ENCODE measurements around the gene TMEM92.
A peak's percentile ranks its signal among the peaks of the same experiment; 100 is the strongest.
"Not testable (repeated sequence)": the region's sequence is repeated elsewhere in the genome, so short reads cannot be mapped to it uniquely, and the experiment has no call there.

Gene TMEM92

GRCh38 chr17:50276588-50277356, 2.5 kb downstream of the TMEM92 start:
- DNase-seq: no peak

DNA sequence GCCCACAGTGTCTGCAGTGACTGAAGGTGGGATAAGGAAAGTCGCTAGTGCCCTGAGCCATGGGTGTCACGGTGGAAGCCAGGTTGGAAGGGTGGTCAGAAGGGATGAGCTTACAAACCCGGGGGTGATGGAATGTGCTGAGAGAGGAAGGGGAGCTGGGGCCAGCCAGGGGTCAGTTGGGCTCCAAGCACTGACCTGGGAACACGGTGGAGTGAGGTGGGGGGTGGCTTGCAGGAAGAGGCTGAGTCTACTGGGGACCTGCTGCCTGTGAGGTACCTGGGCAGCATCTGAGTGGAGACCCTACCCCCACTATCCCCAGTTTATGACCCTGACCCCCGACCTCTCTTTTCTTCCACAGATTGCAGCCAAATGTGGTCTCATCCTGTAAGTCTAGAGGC, 3.1 kb downstream of the TMEM92 start:
- no peak for DNase-seq

GRCh38 chr17:50278526-50279180, 4.4 kb downstream of the TMEM92 start:
- DNase-seq: no peak

- no peak for DNase-seq
These were observed 4.9 kb downstream of the TMEM92 start for GRCh38 chr17:50279181-50279526.

GRCh38 chr17:50279639-50280038, 5.4 kb downstream of the TMEM92 start:
- no peak for DNase-seq

DNA sequence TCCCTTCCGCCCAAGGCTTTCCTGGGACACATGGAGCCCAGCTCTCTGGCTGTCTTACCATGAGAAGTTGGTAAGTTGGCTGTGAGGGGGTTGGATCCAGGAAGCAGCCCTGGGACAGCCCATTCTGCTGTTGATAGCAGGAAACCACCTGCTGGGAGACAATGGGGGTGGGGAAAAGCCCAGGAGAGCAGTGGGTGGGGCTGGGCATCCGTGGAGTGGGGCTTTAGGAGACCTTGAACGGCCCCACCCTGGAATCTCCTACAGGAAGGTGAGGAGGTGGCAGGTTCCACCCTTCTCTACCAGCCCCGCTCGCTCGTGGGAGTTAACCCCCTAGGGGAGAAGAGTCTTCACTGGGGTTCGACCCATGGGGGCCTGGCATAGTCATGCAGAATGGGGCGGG, 5.8 kb downstream of the TMEM92 start:
- DNase-seq: no peak

- no peak for DNase-seq
These were observed 6.7 kb downstream of the TMEM92 start for GRCh38 chr17:50280801-50281441.

DNA sequence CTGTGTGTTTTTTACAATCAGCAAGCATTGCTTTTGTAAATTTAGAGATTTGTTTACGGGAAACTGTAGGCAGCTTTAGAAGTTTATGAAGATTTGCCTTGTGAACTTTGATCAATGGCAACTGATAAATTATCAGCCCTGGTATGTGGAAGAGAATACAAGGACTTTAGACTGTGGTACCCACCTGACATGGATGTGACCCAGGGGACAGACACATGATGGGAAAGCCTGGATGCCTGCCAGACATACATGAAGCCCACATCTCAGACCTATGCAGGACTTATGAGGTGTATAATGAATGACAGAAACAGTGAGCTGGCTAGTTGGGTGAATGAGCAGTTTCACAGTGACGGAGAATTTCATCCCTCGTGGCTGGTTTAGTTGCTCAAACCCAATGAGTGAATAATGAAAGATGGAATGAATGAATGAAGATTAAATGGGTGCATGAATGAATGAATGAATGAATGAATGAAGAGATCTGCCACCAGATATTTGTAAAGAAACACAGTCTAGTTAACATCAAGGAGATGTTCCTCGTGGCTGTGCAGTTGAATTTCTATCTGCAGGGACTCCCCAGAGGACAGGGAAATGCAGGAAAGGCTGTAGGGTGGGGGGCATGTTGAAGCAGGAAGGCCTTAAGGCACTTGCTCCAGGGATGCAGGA, 7.6 kb downstream of the TMEM92 start:
- DNase-seq: no peak

DNA sequence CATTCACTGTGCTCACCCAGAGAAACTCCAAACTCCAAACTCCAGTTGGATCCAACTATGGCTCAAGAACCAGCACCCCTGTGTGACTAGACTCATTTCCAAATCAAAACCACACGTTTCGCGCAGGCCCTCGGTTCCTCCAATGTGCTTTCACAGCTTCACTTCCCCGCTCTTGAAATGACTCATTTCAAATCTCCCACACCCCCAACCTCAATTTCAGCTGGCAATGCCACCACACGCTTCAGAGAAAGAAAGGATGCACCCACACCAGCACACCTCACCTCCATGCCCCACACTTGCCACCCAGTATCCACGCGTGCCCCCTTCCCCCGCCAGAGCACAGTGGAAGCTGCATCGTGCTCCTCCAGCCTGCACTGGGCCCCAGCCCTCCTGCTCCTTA, 9.0 kb downstream of the TMEM92 start:
- DNase-seq: peak; percentile 92

- no peak for DNase-seq
These were observed 9.4 kb downstream of the TMEM92 start for GRCh38 chr17:50283714-50284113.

- no peak for DNase-seq
These were observed 11.7 kb downstream of the TMEM92 start for GRCh38 chr17:50285941-50286340.

DNA sequence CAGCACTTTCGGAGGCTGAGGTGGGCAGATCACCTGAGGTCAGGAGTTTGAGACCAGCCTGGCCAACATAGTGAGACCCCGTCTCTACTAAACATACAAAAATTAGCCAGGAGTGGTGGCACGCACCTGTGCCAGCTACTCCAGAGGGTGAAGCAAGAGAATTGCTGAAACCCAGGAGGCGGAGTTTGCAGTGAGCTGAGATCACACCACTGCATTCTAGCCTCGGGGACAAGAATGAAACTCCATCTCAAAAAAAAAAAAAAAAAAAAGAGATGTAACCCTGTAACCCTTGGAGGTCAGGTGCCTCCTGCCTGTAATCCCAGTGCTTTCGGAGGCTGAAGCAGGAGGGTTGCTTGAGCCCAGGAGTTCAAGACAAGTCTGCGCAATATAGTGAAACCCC, 13.0 kb downstream of the TMEM92 start:
- not testable (repeated sequence) for DNase-seq

- DNase-seq: no peak
These were observed 14.0 kb downstream of the TMEM92 start for GRCh38 chr17:50288306-50288705.

- no peak for DNase-seq
These were observed 15.0 kb downstream of the TMEM92 start for GRCh38 chr17:50289278-50289677.

DNA sequence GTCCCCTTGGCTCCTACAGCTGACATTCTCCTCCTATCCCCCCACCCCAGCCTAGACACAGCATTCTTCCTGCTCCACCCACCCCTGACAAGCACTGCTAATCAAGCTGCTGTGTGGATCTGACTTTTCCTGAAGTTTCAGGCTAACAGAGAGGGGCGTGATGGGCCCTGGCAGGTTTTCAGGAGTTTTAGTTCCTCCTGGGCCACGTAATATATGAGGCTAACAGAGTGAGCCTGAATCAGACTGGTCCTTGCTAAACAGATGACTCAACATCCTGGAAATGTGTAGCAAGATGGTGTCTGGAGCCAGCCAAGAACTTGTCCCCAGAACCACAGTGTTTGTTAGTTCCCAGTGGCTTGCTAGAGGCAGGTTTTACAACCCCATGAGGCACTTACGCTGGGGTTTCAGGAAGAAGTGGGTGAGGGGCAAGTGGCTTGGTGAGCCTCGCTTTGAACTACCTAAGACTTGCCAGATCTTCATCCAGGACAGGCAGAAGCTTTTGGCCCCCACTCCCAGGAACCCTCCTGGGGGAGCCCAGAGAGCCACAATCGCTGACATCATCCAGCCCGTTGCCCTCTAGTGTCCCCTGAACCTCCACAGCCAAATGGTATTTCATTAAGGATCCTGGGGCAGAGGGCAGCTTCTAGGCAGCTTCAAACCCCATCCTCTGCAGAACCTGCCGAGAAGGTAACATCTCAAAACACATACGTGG, 15.9 kb downstream of the TMEM92 start:
- DNase-seq: peak; percentile 80

DNA sequence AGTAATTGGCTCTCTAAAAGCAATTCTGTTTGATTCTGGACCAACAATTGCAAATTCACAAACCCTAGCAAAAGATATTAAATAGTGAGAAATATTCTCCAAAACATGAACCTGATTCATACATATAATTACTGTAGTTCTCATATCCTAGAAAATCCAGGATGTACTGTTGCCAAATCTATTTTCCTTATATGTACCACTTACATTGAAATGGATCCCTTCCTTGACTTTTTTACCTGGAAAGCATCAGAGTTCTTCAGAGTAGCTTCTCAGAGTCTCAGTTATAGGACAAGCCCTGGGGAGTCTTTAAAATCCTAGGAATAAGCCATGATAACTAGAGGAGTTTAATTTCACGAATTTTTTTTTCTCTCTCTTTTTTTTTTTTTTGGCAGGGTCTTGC, 16.7 kb downstream of the TMEM92 start:
- no peak for DNase-seq

- no peak for DNase-seq
These were observed 18.2 kb downstream of the TMEM92 start for GRCh38 chr17:50292465-50292864.

DNA sequence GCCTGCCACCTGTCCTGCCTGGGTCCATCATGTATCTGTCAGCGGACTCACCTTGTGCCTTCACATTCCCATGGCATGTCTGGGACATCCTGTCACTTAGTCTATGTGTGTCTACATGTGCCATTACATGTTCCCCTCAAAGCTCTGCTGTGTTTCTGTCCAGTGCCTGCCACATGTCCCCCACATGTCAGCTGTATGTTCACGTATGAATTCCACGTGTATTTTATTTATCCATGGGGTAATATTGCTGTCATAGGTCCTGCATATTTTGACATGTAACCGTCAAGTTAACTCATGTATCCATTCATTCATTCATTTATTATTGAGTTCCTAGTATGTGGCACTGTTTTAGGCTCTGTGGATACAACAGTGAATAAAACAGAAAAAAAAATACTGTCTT, 20.8 kb downstream of the TMEM92 start:
- DNase-seq: no peak

GRCh38 chr17:50297407-50297865, 23.2 kb downstream of the TMEM92 start:
- peak; percentile 89 for DNase-seq

DNA sequence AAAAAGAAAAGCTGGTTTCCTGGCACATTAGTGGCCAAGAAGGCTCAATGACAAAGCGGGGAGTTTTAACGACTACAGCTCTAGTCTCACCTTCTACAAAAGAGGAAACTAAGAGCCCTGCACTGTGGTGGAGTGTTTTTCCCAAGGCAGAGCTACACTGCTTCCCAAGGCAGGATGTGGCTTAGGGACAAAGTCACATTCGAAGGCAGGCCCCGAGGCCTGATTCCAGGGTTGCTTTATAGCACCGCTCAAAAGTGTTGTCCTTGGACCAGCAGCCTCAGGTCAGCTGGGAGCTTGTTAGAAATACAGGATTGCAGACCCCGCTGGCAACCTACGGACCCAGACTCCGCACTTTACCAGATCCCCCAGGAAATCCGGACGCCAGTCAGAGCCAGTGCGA, 23.8 kb downstream of the TMEM92 start:
- no peak for DNase-seq

DNA sequence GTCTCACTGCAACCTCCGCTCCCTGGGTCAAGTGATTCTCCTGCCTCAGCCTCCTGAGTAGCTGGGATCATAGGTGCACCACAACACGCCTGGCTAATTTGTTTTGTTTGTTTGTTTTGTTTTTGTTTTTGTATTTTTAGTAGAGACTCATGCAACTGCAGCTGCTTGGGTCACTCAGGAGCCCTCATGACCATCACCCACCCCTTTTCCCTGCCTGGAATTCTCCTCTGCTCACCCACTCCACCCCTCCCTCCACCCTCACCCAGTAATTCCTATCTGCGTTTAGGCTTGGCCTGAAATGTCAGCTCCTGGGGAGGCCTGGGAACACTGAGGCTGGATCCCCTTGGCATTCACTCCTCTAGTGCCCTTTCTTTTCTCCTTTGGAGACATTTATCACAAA, 25.5 kb downstream of the TMEM92 start:
- DNase-seq: no peak

- not testable (repeated sequence) for DNase-seq
These were observed 26.6 kb downstream of the TMEM92 start for GRCh38 chr17:50300824-50301223.
